ENCODE data around the gene KLHL29.

KLHL29 gene

DNA sequence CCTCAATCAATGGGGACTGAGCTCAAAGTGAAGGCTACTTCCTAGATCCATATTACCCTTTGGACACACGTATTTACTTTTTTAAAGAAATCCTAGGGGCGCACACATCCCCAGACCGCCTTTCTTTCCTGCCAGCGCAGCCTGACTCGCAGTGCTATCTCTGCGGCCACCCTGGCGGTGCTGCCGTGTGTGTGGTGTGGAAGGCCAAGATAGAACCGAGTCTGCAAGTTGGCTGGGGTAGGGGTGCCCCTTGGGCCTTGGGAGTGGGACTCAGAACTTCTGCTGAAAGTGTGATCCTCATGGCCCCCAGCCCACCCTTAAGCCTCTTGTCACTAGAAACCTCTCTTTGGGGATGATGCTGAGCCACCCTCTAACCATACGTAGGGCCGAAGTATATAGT, 143.7 kb downstream of the KLHL29 start:
- H3K4me1 Mint-ChIP-seq (ENCODE audit: low read depth), result peaks cover 5% of the 10 kb centered on the region
- H3K4me3 Mint-ChIP-seq, result no peak overlapping the region
- intact Hi-C loops (cut with micrococcal nuclease), result no loop called here
- no peak overlapping the region for H3K27ac Mint-ChIP-seq
- no peaks in the 10 kb centered on the region for H3K36me3 Mint-ChIP-seq (ENCODE audit: low read depth)
- H3K9me3 Mint-ChIP-seq, result no peaks in the 10 kb centered on the region
- H3K27me3 Mint-ChIP-seq, result peaks cover 6% of the 10 kb centered on the region

- Mint-ChIP-seq H3K9me3 (no peaks in the 10 kb centered on the region), H3K36me3 (ENCODE audit: low read depth) (no peaks in the 10 kb centered on the region), H3K4me1 (ENCODE audit: low read depth) (peaks cover 5% of the 10 kb centered on the region), H3K4me3 (no peak overlapping the region), H3K27ac (no peak overlapping the region), H3K27me3 (peaks cover 6% of the 10 kb centered on the region)
- intact Hi-C loops (cut with micrococcal nuclease), result no loop called here
These were observed 144.7 kb downstream of the KLHL29 start for GRCh38 chr2:23529659-23530058.

- Mint-ChIP-seq H3K9me3 (no peaks in the 10 kb centered on the region), H3K4me1 (ENCODE audit: low read depth) (peaks cover 5% of the 10 kb centered on the region), H3K27me3 (peaks cover 6% of the 10 kb centered on the region), H3K27ac (no peak overlapping the region), H3K4me3 (no peak overlapping the region), H3K36me3 (ENCODE audit: low read depth) (no peaks in the 10 kb centered on the region)
- intact Hi-C loops (cut with micrococcal nuclease), result no loop called here
These were observed 145.4 kb downstream of the KLHL29 start for GRCh38 chr2:23530206-23530908.

- H3K36me3 Mint-ChIP-seq (ENCODE audit: low read depth), result no peaks in the 10 kb centered on the region
- intact Hi-C loops (cut with micrococcal nuclease), result no loop called here
These were observed 145.9 kb downstream of the KLHL29 start for GRCh38 chr2:23530909-23531276.

GRCh38 chr2:23531280-23531679, 146.3 kb downstream of the KLHL29 start:
- H3K4me1 Mint-ChIP-seq (ENCODE audit: low read depth), result peaks cover under 1% of the 10 kb centered on the region
- H3K27ac Mint-ChIP-seq, result no peak overlapping the region
- no peaks in the 10 kb centered on the region for H3K9me3 Mint-ChIP-seq
- no peak overlapping the region for H3K4me3 Mint-ChIP-seq
- intact Hi-C loops (cut with micrococcal nuclease), result no loop called here
- no peaks in the 10 kb centered on the region for H3K36me3 Mint-ChIP-seq (ENCODE audit: low read depth)
- H3K27me3 Mint-ChIP-seq, result peaks cover 3% of the 10 kb centered on the region

More at GRCh38 chr2:23530909-23531276, 145.9 kb downstream of the KLHL29 start:
- H3K27ac Mint-ChIP-seq, result no peak overlapping the region
- H3K4me3 Mint-ChIP-seq, result no peak overlapping the region
- H3K27me3 Mint-ChIP-seq, result peaks cover 6% of the 10 kb centered on the region
- H3K9me3 Mint-ChIP-seq, result no peaks in the 10 kb centered on the region
- peaks cover 4% of the 10 kb centered on the region for H3K4me1 Mint-ChIP-seq (ENCODE audit: low read depth)

- intact Hi-C loops (cut with micrococcal nuclease), result no loop called here
- Mint-ChIP-seq H3K27me3 (peaks cover 3% of the 10 kb centered on the region), H3K4me1 (ENCODE audit: low read depth) (no peaks in the 10 kb centered on the region), H3K4me3 (no peak overlapping the region), H3K27ac (no peak overlapping the region), H3K9me3 (no peaks in the 10 kb centered on the region), H3K36me3 (ENCODE audit: low read depth) (no peaks in the 10 kb centered on the region)
These were observed 146.9 kb downstream of the KLHL29 start for GRCh38 chr2:23531881-23532280.

GRCh38 chr2:23532391-23533337, 147.7 kb downstream of the KLHL29 start:
- H3K4me1 Mint-ChIP-seq (ENCODE audit: low read depth), result no peaks in the 10 kb centered on the region
- intact Hi-C loops (cut with micrococcal nuclease), result no loop called here
- H3K9me3 Mint-ChIP-seq, result no peaks in the 10 kb centered on the region
- no peak overlapping the region for H3K4me3 Mint-ChIP-seq
- H3K36me3 Mint-ChIP-seq (ENCODE audit: low read depth), result no peaks in the 10 kb centered on the region
- no peak overlapping the region for H3K27ac Mint-ChIP-seq
- H3K27me3 Mint-ChIP-seq, result peaks cover 1% of the 10 kb centered on the region

GRCh38 chr2:23533338-23533695, 148.3 kb downstream of the KLHL29 start:
- H3K27ac Mint-ChIP-seq, result no peak overlapping the region

DNA sequence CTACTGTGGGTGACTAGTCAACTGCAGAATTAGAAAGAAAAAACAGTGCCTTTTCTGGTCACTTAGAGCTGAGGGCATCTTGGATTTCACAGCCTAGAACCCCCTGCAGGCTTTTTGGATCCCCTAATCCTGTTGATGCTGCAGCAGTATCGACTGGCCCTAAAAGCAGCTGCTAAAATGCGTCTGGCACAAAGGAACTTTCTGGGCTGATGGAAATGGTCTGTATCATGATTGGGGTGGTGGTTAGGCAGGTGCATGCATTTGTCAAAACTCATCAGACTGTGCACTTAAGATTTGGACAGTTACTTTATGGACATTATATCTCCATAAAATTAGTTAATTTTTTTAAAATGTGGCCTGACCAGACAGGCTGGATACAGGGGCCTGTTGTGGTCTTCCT, 149.8 kb downstream of the KLHL29 start:
- Mint-ChIP-seq H3K27me3 (peaks cover 1% of the 10 kb centered on the region), H3K36me3 (ENCODE audit: low read depth) (no peaks in the 10 kb centered on the region), H3K4me1 (ENCODE audit: low read depth) (no peaks in the 10 kb centered on the region), H3K27ac (no peak overlapping the region), H3K9me3 (no peaks in the 10 kb centered on the region), H3K4me3 (no peak overlapping the region)
- intact Hi-C loops (cut with micrococcal nuclease), result no loop called here

More at GRCh38 chr2:23533338-23533695, 148.3 kb downstream of the KLHL29 start:
- Mint-ChIP-seq H3K36me3 (ENCODE audit: low read depth) (no peaks in the 10 kb centered on the region), H3K27me3 (peaks cover 1% of the 10 kb centered on the region), H3K4me3 (no peak overlapping the region), H3K9me3 (no peaks in the 10 kb centered on the region), H3K4me1 (ENCODE audit: low read depth) (no peaks in the 10 kb centered on the region)
- intact Hi-C loops (cut with micrococcal nuclease), result no loop called here

GRCh38 chr2:23536326-23536725, 151.3 kb downstream of the KLHL29 start:
- intact Hi-C loops (cut with micrococcal nuclease), result no loop called here
- Mint-ChIP-seq H3K36me3 (ENCODE audit: low read depth) (no peaks in the 10 kb centered on the region), H3K27me3 (peaks cover under 1% of the 10 kb centered on the region), H3K4me3 (no peak overlapping the region), H3K4me1 (ENCODE audit: low read depth) (no peaks in the 10 kb centered on the region), H3K27ac (no peak overlapping the region), H3K9me3 (no peaks in the 10 kb centered on the region)

GRCh38 chr2:23537991-23538390, 153.0 kb downstream of the KLHL29 start:
- H3K4me3 Mint-ChIP-seq, result no peak overlapping the region
- no peaks in the 10 kb centered on the region for H3K4me1 Mint-ChIP-seq (ENCODE audit: low read depth)
- no peaks in the 10 kb centered on the region for H3K36me3 Mint-ChIP-seq (ENCODE audit: low read depth)
- no peak overlapping the region for H3K27ac Mint-ChIP-seq
- H3K27me3 Mint-ChIP-seq, result peaks cover 8% of the 10 kb centered on the region
- intact Hi-C loops (cut with micrococcal nuclease), result no loop called here
- H3K9me3 Mint-ChIP-seq, result no peaks in the 10 kb centered on the region

DNA sequence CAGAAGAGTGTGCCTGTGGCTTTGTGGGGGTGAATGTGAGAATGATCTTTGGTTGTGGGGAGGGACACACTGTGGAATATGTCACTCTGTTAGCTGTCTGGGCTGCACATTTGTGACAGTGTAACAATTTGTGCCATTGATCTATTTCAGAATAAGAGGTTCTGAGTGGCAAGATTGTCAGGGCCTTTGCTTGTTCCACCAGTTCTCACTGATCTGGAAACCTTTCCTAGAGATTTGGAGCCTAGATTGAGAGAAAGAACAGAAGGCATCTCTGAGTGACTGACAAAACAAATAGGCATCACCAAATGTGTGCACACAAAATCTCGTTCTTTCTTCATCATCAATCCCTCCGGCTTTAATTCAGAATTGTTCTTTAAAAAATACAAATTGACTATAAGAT, 153.6 kb downstream of the KLHL29 start:
- no peaks in the 10 kb centered on the region for H3K9me3 Mint-ChIP-seq
- intact Hi-C loops (cut with micrococcal nuclease), result no loop called here
- H3K4me3 Mint-ChIP-seq, result no peak overlapping the region
- no peaks in the 10 kb centered on the region for H3K36me3 Mint-ChIP-seq (ENCODE audit: low read depth)
- H3K27ac Mint-ChIP-seq, result no peak overlapping the region
- H3K4me1 Mint-ChIP-seq (ENCODE audit: low read depth), result no peaks in the 10 kb centered on the region
- H3K27me3 Mint-ChIP-seq, result peaks cover 8% of the 10 kb centered on the region

- Mint-ChIP-seq H3K27me3 (peaks cover 15% of the 10 kb centered on the region), H3K27ac (no peak overlapping the region), H3K4me1 (ENCODE audit: low read depth) (peaks cover 7% of the 10 kb centered on the region), H3K9me3 (no peaks in the 10 kb centered on the region), H3K4me3 (no peak overlapping the region), H3K36me3 (ENCODE audit: low read depth) (no peaks in the 10 kb centered on the region)
- intact Hi-C loops (cut with micrococcal nuclease), result no loop called here
These were observed 155.9 kb downstream of the KLHL29 start for GRCh38 chr2:23540804-23541360.

DNA sequence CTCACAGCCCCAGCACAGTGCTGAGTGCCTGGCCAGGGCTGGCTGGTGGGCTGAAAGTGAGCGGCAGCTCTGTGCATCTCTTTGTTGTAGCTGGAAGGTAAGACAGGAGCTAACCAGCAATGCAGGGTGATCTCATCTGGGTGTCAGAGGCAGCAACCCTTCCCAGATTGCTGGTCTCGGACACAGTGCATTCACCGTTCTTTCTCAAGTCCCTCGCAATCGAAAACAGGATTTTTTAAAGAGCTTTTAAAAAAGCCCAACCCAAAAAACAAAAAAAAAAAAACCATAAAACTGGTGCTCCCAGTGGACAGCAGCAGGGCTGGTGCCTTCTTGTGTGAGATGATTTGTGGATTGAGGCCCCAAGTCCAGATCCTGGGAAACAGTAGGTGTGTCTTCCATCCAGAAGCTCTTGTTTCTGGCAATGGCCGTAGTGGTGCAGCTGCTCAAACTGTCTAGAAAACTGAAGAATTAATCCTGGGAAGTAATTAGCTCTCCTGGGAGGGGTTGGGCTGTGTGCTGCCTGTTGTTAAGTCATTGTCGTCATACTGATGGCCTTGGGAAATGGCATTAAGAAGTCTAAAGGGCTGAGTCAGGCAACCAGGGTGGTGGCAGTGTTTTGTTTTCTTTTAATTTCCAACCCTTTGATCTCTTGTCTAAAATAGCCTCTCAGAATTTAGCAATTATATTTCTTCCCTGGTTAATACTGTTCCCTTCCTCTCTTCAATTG, 156.7 kb downstream of the KLHL29 start:
- Mint-ChIP-seq H3K36me3 (ENCODE audit: low read depth) (no peaks in the 10 kb centered on the region), H3K4me1 (ENCODE audit: low read depth) (peaks cover 7% of the 10 kb centered on the region), H3K27ac (no peak overlapping the region), H3K9me3 (no peaks in the 10 kb centered on the region), H3K27me3 (peaks cover 20% of the 10 kb centered on the region), H3K4me3 (no peak overlapping the region)
- intact Hi-C loops (cut with micrococcal nuclease), result no loop called here
